ENCODE measurements around the gene MTNR1B.

The MTNR1B gene

DNA sequence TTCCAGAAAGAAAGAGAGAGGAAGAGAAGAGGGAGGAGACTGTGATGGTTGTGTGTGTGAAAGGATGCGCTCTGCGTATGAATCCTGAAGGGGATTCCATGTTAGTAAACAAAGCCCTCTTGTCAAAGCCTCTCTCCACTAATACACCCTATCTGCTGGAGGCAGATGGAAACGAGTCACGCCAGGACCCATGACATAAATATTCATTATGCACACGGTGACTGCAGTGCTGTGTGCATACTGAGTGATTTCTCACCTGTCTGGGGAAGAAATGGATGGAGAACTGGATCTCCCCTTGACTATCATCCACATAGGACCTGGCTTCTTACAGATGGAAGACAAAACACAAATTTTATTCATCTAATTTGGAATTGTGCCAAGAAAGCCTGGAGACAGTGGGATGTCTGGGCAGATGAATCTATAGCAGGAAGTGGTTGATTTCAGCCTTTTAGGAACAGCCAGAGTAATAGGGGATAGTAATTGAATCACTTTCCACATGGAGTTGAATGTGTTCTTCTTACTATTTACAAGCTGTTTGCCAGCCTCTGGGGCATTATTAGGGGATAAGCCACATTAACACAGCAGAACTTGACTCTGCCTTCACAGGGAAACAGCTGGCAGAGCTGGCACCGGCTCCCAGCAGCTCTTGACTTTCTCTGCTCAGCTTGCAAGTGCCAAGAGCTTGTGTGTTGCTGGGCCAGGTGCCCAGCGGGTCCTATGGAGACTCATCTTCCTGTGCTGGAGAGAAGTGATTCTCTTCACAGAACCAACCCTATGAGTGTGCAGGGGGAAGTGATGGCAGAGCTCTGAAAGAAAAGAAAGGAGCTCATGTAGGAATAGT lies 9.0 kb downstream of the MTNR1B start:
- no peak for DNase-seq

- DNase-seq = no peak
These were observed 9.7 kb downstream of the MTNR1B start for GRCh38 chr11:92979176-92979575.

- no peak for DNase-seq
These were observed 10.9 kb downstream of the MTNR1B start for GRCh38 chr11:92980312-92980711.

DNA sequence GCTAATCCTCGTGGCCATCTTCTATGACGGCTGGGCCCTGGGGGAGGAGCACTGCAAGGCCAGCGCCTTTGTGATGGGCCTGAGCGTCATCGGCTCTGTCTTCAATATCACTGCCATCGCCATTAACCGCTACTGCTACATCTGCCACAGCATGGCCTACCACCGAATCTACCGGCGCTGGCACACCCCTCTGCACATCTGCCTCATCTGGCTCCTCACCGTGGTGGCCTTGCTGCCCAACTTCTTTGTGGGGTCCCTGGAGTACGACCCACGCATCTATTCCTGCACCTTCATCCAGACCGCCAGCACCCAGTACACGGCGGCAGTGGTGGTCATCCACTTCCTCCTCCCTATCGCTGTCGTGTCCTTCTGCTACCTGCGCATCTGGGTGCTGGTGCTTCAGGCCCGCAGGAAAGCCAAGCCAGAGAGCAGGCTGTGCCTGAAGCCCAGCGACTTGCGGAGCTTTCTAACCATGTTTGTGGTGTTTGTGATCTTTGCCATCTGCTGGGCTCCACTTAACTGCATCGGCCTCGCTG lies 12.1 kb downstream of the MTNR1B start:
- no peak for DNase-seq

DNA sequence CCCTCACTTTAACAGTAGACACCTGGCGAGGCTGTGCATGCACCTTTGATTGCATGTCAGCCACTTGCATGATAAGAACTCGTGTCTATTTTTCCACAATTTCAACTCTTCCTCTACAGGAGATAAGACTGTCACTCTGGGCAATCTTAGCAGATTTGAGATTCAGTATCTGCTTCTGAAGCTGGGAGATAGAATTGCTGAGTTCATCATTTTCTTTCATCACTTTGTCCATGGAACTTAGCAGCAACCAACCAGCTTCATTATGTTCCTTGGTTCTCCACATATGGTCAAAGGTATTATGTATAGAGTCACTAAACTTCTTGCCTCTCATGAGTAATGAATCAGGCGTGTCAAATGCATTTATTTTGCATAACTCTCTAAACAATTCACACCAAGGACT lies 17.1 kb downstream of the MTNR1B start:
- no peak for DNase-seq

- DNase-seq = no peak
These were observed 23.6 kb downstream of the MTNR1B start for GRCh38 chr11:92993004-92993403.

DNA sequence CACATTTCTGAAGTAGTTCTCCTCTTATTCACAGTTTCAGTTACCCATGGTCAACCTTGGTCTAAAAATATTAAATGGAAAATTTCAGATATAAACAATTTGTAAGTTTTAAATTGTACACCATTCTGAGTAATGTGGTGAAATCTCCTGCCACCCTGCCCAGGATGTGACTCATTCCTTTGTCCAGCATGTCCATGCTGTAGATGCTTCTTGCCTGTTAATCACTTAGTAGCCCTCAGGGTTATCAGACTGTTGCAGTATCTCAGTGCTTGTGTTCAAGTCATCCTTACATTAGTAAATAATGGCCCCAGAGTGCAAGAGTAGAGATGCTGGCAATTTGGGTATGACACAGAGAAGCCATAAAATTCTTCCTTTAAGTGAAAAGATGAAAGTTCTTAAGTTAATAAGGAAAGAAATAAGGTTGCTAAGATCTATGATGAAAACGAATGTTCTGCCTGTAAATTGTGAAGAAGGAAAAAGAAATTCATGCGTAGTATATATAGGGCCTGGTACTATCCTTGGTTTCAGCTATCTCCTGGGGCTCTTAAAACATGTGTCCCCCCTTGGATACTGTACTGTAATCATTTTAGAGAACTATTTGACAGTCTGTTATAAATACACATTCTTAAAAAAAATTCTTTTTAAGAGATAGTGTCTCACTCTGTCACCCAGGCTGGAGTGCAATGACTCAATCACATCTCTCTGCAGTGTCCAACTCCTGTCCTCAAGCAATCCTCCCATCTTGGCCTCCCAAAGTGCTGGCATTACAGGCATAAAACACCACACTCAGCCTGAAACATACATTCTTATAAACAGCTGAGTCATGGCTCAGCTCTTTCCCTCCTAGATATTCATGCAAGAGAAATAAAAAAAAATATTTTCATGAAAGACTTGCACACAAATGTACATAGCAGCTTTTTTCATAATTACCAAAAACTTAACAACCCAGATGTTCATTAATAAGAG lies 31.3 kb downstream of the MTNR1B start:
- DNase-seq = no peak

GRCh38 chr11:93001806-93002205 lies 32.4 kb downstream of the MTNR1B start:
- no peak for DNase-seq

DNA sequence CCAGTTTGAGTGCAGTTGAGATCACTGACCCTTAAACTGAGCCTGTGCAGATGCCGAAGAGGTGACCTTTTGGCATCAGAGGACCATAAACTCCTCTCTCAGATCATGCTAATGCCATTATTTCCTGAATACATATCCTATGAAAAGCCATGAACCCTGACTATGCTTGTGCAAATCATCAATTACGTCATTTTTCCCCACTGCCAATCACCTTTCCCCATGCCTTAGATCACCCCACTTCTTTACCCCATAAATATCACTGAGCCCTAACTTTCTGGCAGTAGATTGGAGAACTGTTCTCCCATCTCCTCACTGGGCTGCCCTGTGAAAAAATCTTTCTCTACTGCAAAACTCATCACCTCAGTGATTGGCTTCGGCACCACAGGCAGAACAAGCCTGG lies 32.9 kb downstream of the MTNR1B start:
- no peak for DNase-seq

DNA sequence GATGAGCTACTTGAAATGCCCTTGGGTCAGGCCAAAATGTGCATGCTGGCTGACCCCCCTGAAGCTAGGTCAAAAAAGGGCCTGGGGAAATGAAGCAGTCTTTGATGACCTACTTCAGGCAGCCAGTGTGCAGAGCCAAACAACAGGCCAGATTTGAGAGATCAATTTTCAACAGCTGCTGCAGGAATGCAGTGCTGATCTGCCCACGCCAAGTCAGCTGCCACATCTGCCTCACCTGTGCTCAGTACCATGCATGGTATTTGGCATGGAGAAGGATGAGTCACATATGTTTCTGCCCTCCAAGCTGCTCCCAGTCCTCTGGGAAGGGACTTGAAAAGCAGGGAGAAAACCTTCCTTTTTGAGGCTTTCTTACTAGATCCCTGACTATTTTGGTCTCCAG lies 35.8 kb downstream of the MTNR1B start:
- DNase-seq = no peak

- DNase-seq = no peak
These were observed 44.2 kb downstream of the MTNR1B start for GRCh38 chr11:93013646-93014045.

DNA sequence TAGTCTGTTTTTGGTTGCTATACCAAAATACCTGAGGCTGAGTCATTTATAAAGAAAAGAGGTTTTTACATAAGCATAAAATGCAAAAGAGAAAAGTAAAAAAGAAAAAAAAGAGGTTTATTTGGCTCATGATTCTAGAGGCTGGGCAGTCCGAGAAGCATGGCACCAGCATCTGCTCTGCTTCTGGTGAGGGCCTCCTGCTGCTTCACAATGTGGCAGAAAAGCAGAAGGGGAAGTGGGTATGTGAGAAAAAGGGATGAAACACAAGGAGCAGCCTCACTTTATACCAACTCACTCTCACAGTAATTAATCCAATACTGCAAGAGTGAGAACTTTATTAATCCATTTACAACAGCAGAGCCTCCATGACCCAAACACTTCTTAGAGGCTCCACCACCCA lies 47.1 kb downstream of the MTNR1B start:
- DNase-seq = no peak

DNA sequence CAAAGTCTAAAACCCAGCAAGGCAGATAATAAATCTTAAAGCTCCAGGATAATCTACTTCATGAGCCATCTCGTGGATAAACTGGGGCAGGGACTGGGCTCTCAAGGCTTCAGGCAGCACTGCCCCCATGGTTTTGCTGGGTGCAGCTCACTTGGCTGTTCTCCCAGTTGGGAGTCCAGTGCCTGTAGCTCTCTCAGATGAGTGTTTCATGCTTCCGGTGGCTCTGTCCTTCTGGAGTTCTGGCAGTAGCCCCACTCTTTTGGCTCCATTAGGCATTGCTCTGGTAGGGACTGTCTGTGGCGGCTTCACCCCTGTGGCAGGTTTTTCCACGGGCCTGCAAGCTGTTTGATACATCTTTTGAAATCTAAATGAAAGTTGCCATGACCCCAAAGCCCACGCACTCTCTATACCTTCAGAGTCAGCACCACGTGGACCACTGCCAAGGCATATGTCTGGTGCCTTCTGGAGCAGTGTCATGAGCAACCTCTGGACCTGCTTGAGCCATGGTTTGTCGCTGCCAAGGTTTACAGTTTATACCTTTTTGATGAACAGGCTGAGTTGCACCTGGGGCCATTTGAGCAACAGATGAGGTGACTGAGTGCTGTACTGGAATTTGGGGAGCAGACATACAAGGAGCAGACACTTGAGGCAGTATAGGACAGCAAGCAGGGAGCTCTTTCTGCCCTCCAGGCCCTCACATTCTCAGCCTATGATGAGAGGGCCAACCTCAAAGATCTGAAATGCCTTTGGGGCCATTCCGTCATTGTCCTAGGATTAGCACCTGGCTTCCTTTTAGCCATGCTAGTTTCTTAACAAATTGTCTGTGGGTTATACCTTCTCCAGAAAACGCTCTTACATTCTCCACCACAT lies 48.6 kb downstream of the MTNR1B start:
- no peak for DNase-seq

DNA sequence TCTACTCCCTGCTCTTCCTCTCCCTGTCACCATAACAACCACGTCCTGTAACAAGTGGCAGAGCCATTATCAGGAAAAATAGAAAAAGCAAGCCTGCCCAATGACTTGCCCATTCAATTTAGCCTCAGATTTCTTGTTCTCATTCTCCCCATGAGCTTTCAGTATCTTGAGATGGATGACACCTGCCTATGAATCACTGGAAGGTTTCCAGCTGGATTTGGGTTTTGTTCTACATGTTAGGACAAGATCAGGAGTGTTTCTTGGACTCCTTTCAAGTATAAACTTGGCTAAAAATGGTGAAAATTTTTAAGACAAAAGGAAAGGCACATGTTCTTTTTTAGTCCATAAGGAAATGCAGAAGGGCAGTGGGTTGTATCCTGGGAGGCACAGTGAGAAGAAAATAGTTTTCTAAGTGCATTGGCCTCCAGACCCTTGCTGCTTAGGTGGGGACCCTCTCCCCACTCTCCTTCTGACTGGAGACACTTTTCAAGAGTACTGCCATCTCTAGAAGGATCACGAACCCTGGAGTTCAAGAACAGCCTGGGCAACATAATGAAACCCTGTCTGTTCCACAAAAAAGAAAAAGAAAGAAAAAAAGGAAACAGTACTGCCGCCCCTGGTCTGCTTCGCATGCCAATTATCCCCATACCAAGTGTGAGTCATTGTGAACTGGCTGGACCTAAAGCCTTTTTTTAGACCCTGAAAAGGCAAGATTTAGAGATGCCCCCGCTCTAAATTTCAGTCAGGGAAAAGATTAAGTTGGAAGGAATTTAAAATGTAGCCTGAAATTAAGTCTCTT lies 51.0 kb downstream of the MTNR1B start:
- no peak for DNase-seq

GRCh38 chr11:93024369-93024768 lies 54.9 kb downstream of the MTNR1B start:
- DNase-seq = no peak

- no peak for DNase-seq
These were observed 56.3 kb downstream of the MTNR1B start for GRCh38 chr11:93025558-93026255.

DNA sequence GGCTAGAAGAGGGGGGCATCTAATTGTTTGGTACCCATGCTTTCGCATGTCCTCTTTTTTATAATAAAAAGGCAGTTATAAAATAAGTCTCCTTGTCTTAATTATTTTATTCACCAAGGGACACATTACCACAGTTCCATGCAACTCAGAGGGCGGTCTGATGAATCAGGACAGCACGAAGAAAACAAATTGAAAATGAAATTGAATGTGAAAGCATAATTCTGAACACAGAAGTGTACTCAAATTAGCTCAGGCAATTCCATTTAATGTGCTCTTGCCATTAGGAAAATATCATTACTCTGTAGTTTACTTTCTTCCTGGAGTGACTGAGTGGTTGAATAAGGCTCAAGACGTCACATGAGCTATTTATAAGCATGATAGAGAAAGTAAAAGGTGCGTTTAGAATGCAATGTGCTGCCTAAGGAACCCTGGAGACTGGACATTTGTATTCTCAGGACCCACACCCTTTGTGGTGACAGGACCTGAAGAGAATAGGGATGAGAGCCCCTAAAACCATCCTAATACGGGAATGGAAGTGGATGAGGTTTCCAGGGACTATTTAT lies 59.6 kb downstream of the MTNR1B start:
- no peak for DNase-seq

- no peak for DNase-seq
These were observed 61.9 kb downstream of the MTNR1B start for GRCh38 chr11:93031386-93031785.

Data from effector CD8-positive, alpha-beta T cell (primary cell).